Vagina (tissue), 2 donors: ENCODE measurements around the gene GGTLC1.
A peak's percentile ranks its signal among the peaks of the same experiment; 100 is the strongest.

Experiments used
- CTCF ChIP-seq, 3 experiments: fragments of 450-650 bp in 2 of 3; fragments of 200-600 bp in 1 of 3; sonication (generic) in 1 of 3; IDR thresholded peaks; one replicate each; pipeline ENCODE4 v1.5.1; 2017 to 2019; ENCODE audit warnings: antibody characterized with exemption in 3 of 3, mild to moderate bottlenecking in 2 of 3, moderate library complexity in 2 of 3
- POLR2A ChIP-seq, 2 donors: fragments of 450-650 bp; IDR thresholded peaks; one replicate each; pipeline ENCODE4 v1.6.1; 2017; ENCODE audit warnings: antibody characterized with exemption in 2 of 2, mild to moderate bottlenecking in 2 of 2, moderate library complexity in 2 of 2
- POLR2AphosphoS5 ChIP-seq, 2 donors: sonication (generic); formaldehyde crosslinking; IDR thresholded peaks; one replicate each; pipeline ENCODE4 v1.9.0; 2017; ENCODE audit warnings: antibody characterized with exemption in 2 of 2, mild to moderate bottlenecking in 2 of 2, low read depth in 1 of 2; ENCODE audit not compliant: insufficient read depth in 1 of 2

DNA sequence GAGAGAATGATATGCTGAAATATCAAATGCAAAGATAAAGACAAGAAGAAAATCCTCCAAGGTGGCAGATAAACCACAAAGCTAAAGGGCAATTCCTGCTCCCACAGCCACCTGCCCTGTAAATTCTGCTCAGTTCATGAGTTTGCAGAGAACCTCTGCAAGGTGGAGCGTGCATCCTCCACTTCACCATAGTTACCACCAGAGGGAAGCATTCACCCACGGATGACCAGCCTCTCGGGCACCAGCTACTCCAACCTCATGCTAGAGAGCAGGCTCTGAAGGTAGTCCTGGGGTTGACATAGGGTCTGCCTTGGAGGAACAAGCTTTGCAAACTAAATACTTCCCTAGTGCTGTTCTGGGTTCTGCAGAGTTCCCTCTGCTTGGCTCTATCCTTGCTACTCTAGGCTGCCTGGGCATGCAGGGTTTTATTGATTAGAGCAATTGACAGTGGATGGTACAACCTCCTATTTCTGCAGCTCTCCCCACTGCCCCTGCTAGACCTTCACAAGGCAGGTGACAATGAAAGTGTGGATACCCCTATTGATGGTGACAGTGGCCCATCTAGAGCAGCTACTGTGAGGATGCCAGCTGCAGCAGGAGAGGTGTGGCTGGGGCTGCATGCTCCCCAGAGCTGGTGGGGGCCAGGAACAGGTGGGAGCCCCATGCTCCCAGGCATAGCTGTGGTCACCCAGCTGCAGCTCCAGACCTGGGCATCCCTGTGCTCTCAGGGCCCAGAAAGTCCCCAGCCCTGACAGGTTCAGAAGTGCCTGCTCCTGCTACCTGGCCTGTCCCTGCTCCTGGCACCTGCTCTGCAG lies 51.1 kb downstream of the GGTLC1 start:
- TF ChIP-seq CTCF (IDR thresholded peaks at IDR 0.05) (peak; percentile 38 to 73 (median 67)), POLR2A (IDR thresholded peaks at IDR 0.05) (no peak), POLR2AphosphoS5 (IDR thresholded peaks at IDR 0.05; ENCODE audit: insufficient read depth in 1 of 2, low read depth in 1 of 2) (no peak)
